Measurements from ENCODE around the gene AGL. TPM values are rescaled to one million over a fixed set of nuclear protein-coding genes. Genes with fewer than 3 reads are reported as not detected.
"Not testable (repeated sequence)": the region's sequence is repeated elsewhere in the genome, so short reads cannot be mapped to it uniquely, and the experiment has no call there.

Gene AGL
- total RNA-seq, 1 donor, result 12.5 TPM

DNA sequence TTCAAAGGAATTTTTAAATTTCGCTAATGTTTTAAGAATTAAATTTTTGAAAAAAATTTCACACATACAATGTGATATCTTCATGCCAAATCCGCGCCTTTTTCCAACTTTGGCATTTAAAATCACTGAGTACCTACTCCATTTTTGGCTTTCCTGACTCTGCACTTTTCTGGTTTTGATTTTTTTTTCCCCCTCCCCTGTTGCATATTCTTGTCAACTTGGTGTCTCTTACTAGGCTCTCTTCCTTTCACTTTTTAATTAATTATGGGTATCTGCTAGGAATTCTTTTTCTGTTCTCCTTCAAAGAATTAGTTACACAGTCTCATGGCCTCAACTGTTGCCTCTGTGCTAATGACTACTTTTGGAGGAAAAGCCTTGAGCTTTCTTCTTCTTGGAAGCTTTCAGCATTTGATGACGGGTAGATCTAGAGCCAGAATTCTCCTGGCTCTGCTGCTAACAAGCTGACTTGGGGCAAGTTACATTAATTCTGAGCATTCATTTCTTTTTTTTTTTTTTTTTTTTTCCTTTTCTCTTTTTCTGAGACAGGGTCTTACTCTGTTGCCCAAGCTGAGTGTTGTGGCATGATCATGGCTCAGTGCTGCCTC lies 1.8 kb downstream of the AGL start:
- H3K4me3 ChIP-seq (ENCODE audit: low read depth, low read length), result no peak overlapping the region
- DNase-seq (ENCODE audit: low read depth), result no peak
- no peak for TF ChIP-seq CTCF (IDR thresholded peaks at IDR 0.05; ENCODE audit: insufficient read depth, low read depth, low read length)

GRCh38 chr1:99852648-99853047 lies 2.5 kb downstream of the AGL start:
- no peak for TF ChIP-seq CTCF (IDR thresholded peaks at IDR 0.05; ENCODE audit: insufficient read depth, low read depth, low read length)
- DNase-seq (ENCODE audit: low read depth), result no peak
- H3K4me3 ChIP-seq (ENCODE audit: low read depth, low read length), result no peak overlapping the region

DNA sequence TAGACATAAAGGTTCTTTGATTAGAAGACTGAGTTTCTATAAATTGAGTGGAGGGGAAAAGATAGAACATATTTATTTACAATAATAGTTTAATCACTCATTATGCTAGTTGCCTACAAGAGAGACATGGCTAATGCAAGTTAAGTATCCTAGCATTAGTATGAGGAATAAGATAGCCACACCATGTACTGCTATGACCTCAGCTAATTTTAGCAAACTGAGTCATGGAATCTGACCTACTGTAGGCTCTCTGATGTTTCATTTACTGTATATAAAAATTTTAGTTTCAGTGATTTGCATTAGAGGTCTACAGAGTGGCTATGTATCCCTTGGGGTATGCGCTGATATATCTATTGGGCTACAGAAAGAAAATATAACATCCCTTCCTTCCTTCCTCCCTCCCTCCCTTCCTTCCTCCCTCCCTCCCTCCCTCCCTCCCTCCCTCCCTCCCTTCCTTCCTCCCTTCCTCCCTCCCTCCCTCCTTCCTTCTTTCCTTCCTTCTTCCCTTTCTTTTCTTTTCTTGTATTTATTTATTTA lies 5.8 kb downstream of the AGL start:
- DNase-seq (ENCODE audit: low read depth), result no peak
- TF ChIP-seq CTCF (IDR thresholded peaks at IDR 0.05; ENCODE audit: insufficient read depth, low read depth, low read length), result no peak
- no peak overlapping the region for H3K4me3 ChIP-seq (ENCODE audit: low read depth, low read length)

- not testable (repeated sequence) for H3K4me3 ChIP-seq (ENCODE audit: low read depth, low read length); DNase-seq (ENCODE audit: low read depth)
Measured at GRCh38 chr1:99857041-99857440, 6.9 kb downstream of the AGL start.

GRCh38 chr1:99858286-99858685 lies 8.1 kb downstream of the AGL start:
- no peak for TF ChIP-seq CTCF (IDR thresholded peaks at IDR 0.05; ENCODE audit: insufficient read depth, low read depth, low read length)
- no peak overlapping the region for H3K4me3 ChIP-seq (ENCODE audit: low read depth, low read length)
- no peak for DNase-seq (ENCODE audit: low read depth)

DNA sequence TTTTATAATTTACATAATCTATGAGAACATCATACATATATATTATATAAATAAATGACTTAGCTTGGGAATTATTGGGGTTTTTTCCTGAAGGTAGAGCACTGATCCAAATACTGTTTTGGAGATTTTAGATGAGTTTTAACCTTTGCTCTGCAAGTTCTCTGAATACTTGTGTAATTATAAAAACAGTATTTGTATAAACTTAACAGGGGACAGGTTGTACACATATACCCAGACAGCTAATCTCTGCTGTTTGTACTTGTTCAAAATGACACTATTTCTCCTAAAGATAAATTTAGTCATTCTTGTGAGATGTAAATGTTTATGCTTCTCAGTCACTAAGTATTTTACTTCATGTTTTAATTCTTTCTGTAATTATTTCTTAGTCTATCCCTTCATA lies 8.7 kb downstream of the AGL start:
- no peak for DNase-seq (ENCODE audit: low read depth)
- no peak for TF ChIP-seq CTCF (IDR thresholded peaks at IDR 0.05; ENCODE audit: insufficient read depth, low read depth, low read length)
- H3K4me3 ChIP-seq (ENCODE audit: low read depth, low read length), result no peak overlapping the region

- H3K4me3 ChIP-seq (ENCODE audit: low read depth, low read length), result no peak overlapping the region
- TF ChIP-seq CTCF (IDR thresholded peaks at IDR 0.05; ENCODE audit: insufficient read depth, low read depth, low read length), result no peak
- DNase-seq (ENCODE audit: low read depth), result no peak
Measured at GRCh38 chr1:99860703-99861102, 10.5 kb downstream of the AGL start.

All from fibroblast of villous mesenchyme (primary cell).